Transverse colon (tissue), 4 donors: ENCODE measurements around the gene MYNN.

Experiments
- CTCF ChIP-seq, 5 experiments: fragments of 200-600 bp in 3 of 5; fragments of 450-650 bp in 2 of 5; sonication (generic) in 3 of 5; IDR thresholded peaks; 1 replicate in 2 of 5; 2 replicates in 3 of 5; pipeline ENCODE4 v1.5.1; 2016 to 2017; ENCODE audit warnings: antibody characterized with exemption in 5 of 5, inconsistent platforms in 3 of 5, mild to moderate bottlenecking in 2 of 5, moderate library complexity in 1 of 5
- EP300 ChIP-seq: sonication (generic); formaldehyde crosslinking; IDR thresholded peaks from one replicate; pipeline ENCODE4 v1.6.1; 2017; ENCODE audit warnings: antibody characterized with exemption, low read depth
- POLR2A ChIP-seq: fragments of 450-650 bp; IDR thresholded peaks from one replicate; pipeline ENCODE4 v1.6.1; 2016; ENCODE audit warnings: antibody characterized with exemption, mild to moderate bottlenecking, moderate library complexity
- POLR2AphosphoS5 ChIP-seq, 3 donors: sonication (generic); formaldehyde crosslinking; IDR thresholded peaks; one replicate each; pipeline ENCODE4 v1.6.1; 2016; ENCODE audit warnings: antibody characterized with exemption in 3 of 3

GRCh38 chr3:169746924-169747323 lies 26.3 kb upstream of the MYNN start:
- no peak for TF ChIP-seq CTCF (IDR thresholded peaks at IDR 0.05)
- TF ChIP-seq POLR2A, result no peak
- TF ChIP-seq EP300, result no peak
- TF ChIP-seq POLR2AphosphoS5 (IDR thresholded peaks at IDR 0.05), result no peak
